ENCODE results near the gene FAM174C. TPM values are rescaled to one million over a fixed set of nuclear protein-coding genes. Genes with fewer than 3 reads are reported as not detected.

Gene FAM174C
- total and polyA plus RNA-seq, 2 experiments from 2014 or later = 31.2 to 34.4 TPM

- H3K27me3 ChIP-seq = peaks cover 6% of the 10 kb centered on the region
- H3K4me1 ChIP-seq (ENCODE audit: low read depth) = no peaks in the 10 kb centered on the region
- H3K9me3 ChIP-seq (ENCODE audit: low read depth) = no peaks in the 10 kb centered on the region
- no peak overlapping the region for H3K4me3 ChIP-seq
- TF ChIP-seq CTCF (IDR thresholded peaks at IDR 0.05; ENCODE audit: low read depth, low read length) = no peak
- H3K27ac ChIP-seq = no peak overlapping the region
- H3K36me3 ChIP-seq = no peaks in the 10 kb centered on the region
- DNase-seq (ENCODE audit: low read depth in 1 of 2, low spot score in 1 of 2) = no peak
Measured at GRCh38 chr19:1296575-1297271, 21.4 kb downstream of the FAM174C start.

GRCh38 chr19:1298235-1298634, 22.9 kb downstream of the FAM174C start:
- H3K27me3 ChIP-seq = peaks cover 6% of the 10 kb centered on the region
- H3K9me3 ChIP-seq (ENCODE audit: low read depth) = no peaks in the 10 kb centered on the region
- no peaks in the 10 kb centered on the region for H3K4me1 ChIP-seq (ENCODE audit: low read depth)
- no peak for TF ChIP-seq CTCF (IDR thresholded peaks at IDR 0.05; ENCODE audit: low read depth, low read length)
- no peak overlapping the region for H3K27ac ChIP-seq
- DNase-seq (ENCODE audit: low read depth in 1 of 2, low spot score in 1 of 2) = no peak
- no peak overlapping the region for H3K4me3 ChIP-seq
- no peaks in the 10 kb centered on the region for H3K36me3 ChIP-seq

GRCh38 chr19:1299801-1300200, 24.5 kb downstream of the FAM174C start:
- H3K4me1 ChIP-seq (ENCODE audit: low read depth) = no peaks in the 10 kb centered on the region
- no peak overlapping the region for H3K4me3 ChIP-seq
- TF ChIP-seq CTCF (IDR thresholded peaks at IDR 0.05; ENCODE audit: low read depth, low read length) = no peak
- H3K27me3 ChIP-seq = peaks cover 6% of the 10 kb centered on the region
- no peak overlapping the region for H3K27ac ChIP-seq
- H3K9me3 ChIP-seq (ENCODE audit: low read depth) = no peaks in the 10 kb centered on the region
- no peak for DNase-seq (ENCODE audit: low read depth in 1 of 2, low spot score in 1 of 2)
- no peaks in the 10 kb centered on the region for H3K36me3 ChIP-seq

GRCh38 chr19:1300744-1301490, 25.6 kb downstream of the FAM174C start:
- Histone ChIP-seq H3K4me3 (no peak overlapping the region), H3K27ac (no peak overlapping the region), H3K9me3 (ENCODE audit: low read depth) (no peaks in the 10 kb centered on the region), H3K36me3 (no peaks in the 10 kb centered on the region), H3K4me1 (ENCODE audit: low read depth) (no peaks in the 10 kb centered on the region), H3K27me3 (no peaks in the 10 kb centered on the region)
- TF ChIP-seq CTCF (IDR thresholded peaks at IDR 0.05; ENCODE audit: low read depth, low read length) = no peak
- no peak for DNase-seq (ENCODE audit: low read depth in 1 of 2, low spot score in 1 of 2)

- no peak for DNase-seq (ENCODE audit: low read depth in 1 of 2, low spot score in 1 of 2)
- H3K36me3 ChIP-seq = no peaks in the 10 kb centered on the region
- no peak for TF ChIP-seq CTCF (IDR thresholded peaks at IDR 0.05; ENCODE audit: low read depth, low read length)
Measured at GRCh38 chr19:1302533-1303239, 27.4 kb downstream of the FAM174C start.

More at GRCh38 chr19:1302533-1303239, 27.4 kb downstream of the FAM174C start:
- Histone ChIP-seq H3K27me3 (no peaks in the 10 kb centered on the region), H3K27ac (no peak overlapping the region), H3K4me1 (ENCODE audit: low read depth) (no peaks in the 10 kb centered on the region), H3K9me3 (ENCODE audit: low read depth) (no peaks in the 10 kb centered on the region), H3K4me3 (no peak overlapping the region)

Data from cardiac muscle cell (in vitro differentiated cells and primary cell).